ENCODE results near the gene DGKI.

The DGKI gene

GRCh38 chr7:137743021-137743420 lies 103.8 kb downstream of the DGKI start:
- DNase-seq: no peak
- ChIA-PET CTCF (no interaction called here), POLR2A (no interaction called here)
- no peaks in the 10 kb centered on the region for H3K4me1 ChIP-seq (ENCODE audit: control extremely low read depth in 1 of 4, control insufficient read depth in 4 of 4, insufficient read depth in 4 of 4, low read length in 3 of 4)
- no peak overlapping the region for H3K27ac ChIP-seq (ENCODE audit: insufficient read depth in 1 of 2, low read depth in 1 of 2, low read length in 2 of 2, poor library complexity in 1 of 2, severe bottlenecking in 2 of 2)
- WGBS (ENCODE audit: insufficient coverage): 100% methylated on average over 2 of the region's 2 CpGs
- peaks cover 0 to 1% (median 0%) of the 10 kb centered on the region in 5 experiments for H3K9me3 ChIP-seq (ENCODE audit: control extremely low read depth in 1 of 5, control insufficient read depth in 4 of 5, insufficient read depth in 2 of 5, low read depth in 1 of 5, low read length in 4 of 5)
- H3K27me3 ChIP-seq (replicated peaks in 2 of 5; ENCODE audit: control insufficient read depth in 4 of 5, insufficient read depth in 5 of 5, low read length in 4 of 5): peaks cover 0 to 3% (median 0%) of the 10 kb centered on the region in 5 experiments
- H3K36me3 ChIP-seq (ENCODE audit: control insufficient read depth in 4 of 4, insufficient read depth in 4 of 4, low read length in 3 of 4): no peaks in the 10 kb centered on the region
- H3K4me3 ChIP-seq (ENCODE audit: control insufficient read depth in 1 of 7, extremely low read depth in 1 of 7, insufficient read depth in 4 of 7, low read depth in 2 of 7, low read length in 6 of 7): no peak overlapping the region

- H3K4me1 ChIP-seq (ENCODE audit: control extremely low read depth in 1 of 4, control insufficient read depth in 4 of 4, insufficient read depth in 4 of 4, low read length in 3 of 4): no peaks in the 10 kb centered on the region
- ChIA-PET CTCF (no interaction called here), POLR2A (no interaction called here)
- no peaks in the 10 kb centered on the region for H3K36me3 ChIP-seq (ENCODE audit: control insufficient read depth in 4 of 4, insufficient read depth in 4 of 4, low read length in 3 of 4)
- no peak for DNase-seq
- no peak overlapping the region for H3K27ac ChIP-seq (ENCODE audit: insufficient read depth in 1 of 2, low read depth in 1 of 2, low read length in 2 of 2, poor library complexity in 1 of 2, severe bottlenecking in 2 of 2)
- no peak overlapping the region for H3K4me3 ChIP-seq (ENCODE audit: control insufficient read depth in 1 of 7, extremely low read depth in 1 of 7, insufficient read depth in 4 of 7, low read depth in 2 of 7, low read length in 6 of 7)
- H3K27me3 ChIP-seq (replicated peaks in 2 of 5; ENCODE audit: control insufficient read depth in 4 of 5, insufficient read depth in 5 of 5, low read length in 4 of 5): peaks cover 0 to 4% (median 0%) of the 10 kb centered on the region in 5 experiments
- peaks cover 0 to 1% (median 0%) of the 10 kb centered on the region in 5 experiments for H3K9me3 ChIP-seq (ENCODE audit: control extremely low read depth in 1 of 5, control insufficient read depth in 4 of 5, insufficient read depth in 2 of 5, low read depth in 1 of 5, low read length in 4 of 5)
- 100% methylated on average over 3 of the region's 3 CpGs for WGBS (ENCODE audit: insufficient coverage)
These were observed 104.7 kb downstream of the DGKI start for GRCh38 chr7:137742051-137742450.

- ChIA-PET POLR2A (no interaction called here), CTCF (no interaction called here)
- H3K27ac ChIP-seq (ENCODE audit: insufficient read depth in 1 of 2, low read depth in 1 of 2, low read length in 2 of 2, poor library complexity in 1 of 2, severe bottlenecking in 2 of 2): no peak overlapping the region
- no peaks in the 10 kb centered on the region for H3K4me1 ChIP-seq (ENCODE audit: control extremely low read depth in 1 of 4, control insufficient read depth in 4 of 4, insufficient read depth in 4 of 4, low read length in 3 of 4)
- WGBS (ENCODE audit: insufficient coverage): no CpG with 5 or more reads among the region's 2 CpGs
- no peak for DNase-seq
- no peaks in the 10 kb centered on the region for H3K36me3 ChIP-seq (ENCODE audit: control insufficient read depth in 4 of 4, insufficient read depth in 4 of 4, low read length in 3 of 4)
- H3K9me3 ChIP-seq (ENCODE audit: control extremely low read depth in 1 of 5, control insufficient read depth in 4 of 5, insufficient read depth in 2 of 5, low read depth in 1 of 5, low read length in 4 of 5): peaks cover 0 to 1% (median 0%) of the 10 kb centered on the region in 5 experiments
- H3K27me3 ChIP-seq (replicated peaks in 2 of 5; ENCODE audit: control insufficient read depth in 4 of 5, insufficient read depth in 5 of 5, low read length in 4 of 5): peaks cover 0 to 4% (median 0%) of the 10 kb centered on the region in 5 experiments
- H3K4me3 ChIP-seq (ENCODE audit: control insufficient read depth in 1 of 7, extremely low read depth in 1 of 7, insufficient read depth in 4 of 7, low read depth in 2 of 7, low read length in 6 of 7): no peak overlapping the region
These were observed 105.3 kb downstream of the DGKI start for GRCh38 chr7:137741443-137741842.

GRCh38 chr7:137734221-137734620 lies 112.6 kb downstream of the DGKI start:
- ChIA-PET CTCF (no interaction called here), POLR2A (no interaction called here)
- H3K27me3 ChIP-seq (replicated peaks in 2 of 5; ENCODE audit: control insufficient read depth in 4 of 5, insufficient read depth in 5 of 5, low read length in 4 of 5): peaks cover 0 to 1% (median 0%) of the 10 kb centered on the region in 5 experiments
- no peaks in the 10 kb centered on the region for H3K36me3 ChIP-seq (ENCODE audit: control insufficient read depth in 4 of 4, insufficient read depth in 4 of 4, low read length in 3 of 4)
- no peak overlapping the region for H3K4me3 ChIP-seq (ENCODE audit: control insufficient read depth in 1 of 7, extremely low read depth in 1 of 7, insufficient read depth in 4 of 7, low read depth in 2 of 7, low read length in 6 of 7)
- DNase-seq: no peak
- no peak overlapping the region for H3K27ac ChIP-seq (ENCODE audit: insufficient read depth in 1 of 2, low read depth in 1 of 2, low read length in 2 of 2, poor library complexity in 1 of 2, severe bottlenecking in 2 of 2)
- 100% methylated on average over 2 of the region's 5 CpGs for WGBS (ENCODE audit: insufficient coverage)
- no peaks in the 10 kb centered on the region for H3K4me1 ChIP-seq (ENCODE audit: control extremely low read depth in 1 of 4, control insufficient read depth in 4 of 4, insufficient read depth in 4 of 4, low read length in 3 of 4)
- no peaks in the 10 kb centered on the region for H3K9me3 ChIP-seq (ENCODE audit: control extremely low read depth in 1 of 5, control insufficient read depth in 4 of 5, insufficient read depth in 2 of 5, low read depth in 1 of 5, low read length in 4 of 5)

- H3K4me3 ChIP-seq (ENCODE audit: control insufficient read depth in 1 of 7, extremely low read depth in 1 of 7, insufficient read depth in 4 of 7, low read depth in 2 of 7, low read length in 6 of 7): no peak overlapping the region
- CTCF ChIA-PET: no interaction called here
- H3K27me3 ChIP-seq (replicated peaks in 2 of 5; ENCODE audit: control insufficient read depth in 4 of 5, insufficient read depth in 5 of 5, low read length in 4 of 5): peaks cover 0 to 2% (median 0%) of the 10 kb centered on the region in 5 experiments
- POLR2A ChIA-PET: no interaction called here
- H3K36me3 ChIP-seq (ENCODE audit: control insufficient read depth in 4 of 4, insufficient read depth in 4 of 4, low read length in 3 of 4): no peaks in the 10 kb centered on the region
- H3K9me3 ChIP-seq (ENCODE audit: control extremely low read depth in 1 of 5, control insufficient read depth in 4 of 5, insufficient read depth in 2 of 5, low read depth in 1 of 5, low read length in 4 of 5): no peaks in the 10 kb centered on the region
- no peaks in the 10 kb centered on the region for H3K4me1 ChIP-seq (ENCODE audit: control extremely low read depth in 1 of 4, control insufficient read depth in 4 of 4, insufficient read depth in 4 of 4, low read length in 3 of 4)
- 92% methylated on average over 1 of the region's 2 CpGs for WGBS (ENCODE audit: insufficient coverage)
- H3K27ac ChIP-seq (ENCODE audit: insufficient read depth in 1 of 2, low read depth in 1 of 2, low read length in 2 of 2, poor library complexity in 1 of 2, severe bottlenecking in 2 of 2): no peak overlapping the region
- DNase-seq: no peak
These were observed 114.6 kb downstream of the DGKI start for GRCh38 chr7:137732168-137732567.

- no peak for DNase-seq
- H3K4me1 ChIP-seq (ENCODE audit: control extremely low read depth in 1 of 4, control insufficient read depth in 4 of 4, insufficient read depth in 4 of 4, low read length in 3 of 4): no peaks in the 10 kb centered on the region
- WGBS (ENCODE audit: insufficient coverage): 100% methylated on average over 5 of the region's 5 CpGs
- H3K27me3 ChIP-seq (replicated peaks in 2 of 5; ENCODE audit: control insufficient read depth in 4 of 5, insufficient read depth in 5 of 5, low read length in 4 of 5): peaks cover 0 to 2% (median 0%) of the 10 kb centered on the region in 5 experiments
- CTCF ChIA-PET: no interaction called here
- no peaks in the 10 kb centered on the region for H3K9me3 ChIP-seq (ENCODE audit: control extremely low read depth in 1 of 5, control insufficient read depth in 4 of 5, insufficient read depth in 2 of 5, low read depth in 1 of 5, low read length in 4 of 5)
- no peaks in the 10 kb centered on the region for H3K36me3 ChIP-seq (ENCODE audit: control insufficient read depth in 4 of 4, insufficient read depth in 4 of 4, low read length in 3 of 4)
- H3K27ac ChIP-seq (ENCODE audit: insufficient read depth in 1 of 2, low read depth in 1 of 2, low read length in 2 of 2, poor library complexity in 1 of 2, severe bottlenecking in 2 of 2): no peak overlapping the region
- no peak overlapping the region for H3K4me3 ChIP-seq (ENCODE audit: control insufficient read depth in 1 of 7, extremely low read depth in 1 of 7, insufficient read depth in 4 of 7, low read depth in 2 of 7, low read length in 6 of 7)
- POLR2A ChIA-PET: no interaction called here
These were observed 115.3 kb downstream of the DGKI start for GRCh38 chr7:137731436-137731835.

- Histone ChIP-seq H3K4me1 (ENCODE audit: control extremely low read depth in 1 of 4, control insufficient read depth in 4 of 4, insufficient read depth in 4 of 4, low read length in 3 of 4) (no peaks in the 10 kb centered on the region), H3K9me3 (ENCODE audit: control extremely low read depth in 1 of 5, control insufficient read depth in 4 of 5, insufficient read depth in 2 of 5, low read depth in 1 of 5, low read length in 4 of 5) (no peaks in the 10 kb centered on the region), H3K27ac (ENCODE audit: insufficient read depth in 1 of 2, low read depth in 1 of 2, low read length in 2 of 2, poor library complexity in 1 of 2, severe bottlenecking in 2 of 2) (no peak overlapping the region), H3K36me3 (ENCODE audit: control insufficient read depth in 4 of 4, insufficient read depth in 4 of 4, low read length in 3 of 4) (no peaks in the 10 kb centered on the region), H3K4me3 (ENCODE audit: control insufficient read depth in 1 of 7, extremely low read depth in 1 of 7, insufficient read depth in 4 of 7, low read depth in 2 of 7, low read length in 6 of 7) (no peak overlapping the region), H3K27me3 (replicated peaks in 2 of 5; ENCODE audit: control insufficient read depth in 4 of 5, insufficient read depth in 5 of 5, low read length in 4 of 5) (peaks cover 0 to 3% (median 0%) of the 10 kb centered on the region in 5 experiments)
- ChIA-PET CTCF (no interaction called here), POLR2A (interaction anchor here (0.7 kb wide), 1 partner anchor 28 kb away, joined by 3 read pairs; no protein-coding TSS in a partner anchor)
- 80% methylated on average over 1 of the region's 1 CpG for WGBS (ENCODE audit: insufficient coverage)
- DNase-seq: no peak
These were observed 118.3 kb downstream of the DGKI start for GRCh38 chr7:137728426-137728825.

All from common myeloid progenitor, CD34-positive (primary cell).